ENCODE measurements around the gene BEX2. TPM values are rescaled to one million over a fixed set of nuclear protein-coding genes. Genes with fewer than 3 reads are reported as not detected.
"Not testable (repeated sequence)": the region's sequence is repeated elsewhere in the genome, so short reads cannot be mapped to it uniquely, and the experiment has no call there.

Gene BEX2
- total and polyA plus RNA-seq, 3 experiments from 2014 or later = 8.9 to 68.6 (median 9.0) TPM

DNA sequence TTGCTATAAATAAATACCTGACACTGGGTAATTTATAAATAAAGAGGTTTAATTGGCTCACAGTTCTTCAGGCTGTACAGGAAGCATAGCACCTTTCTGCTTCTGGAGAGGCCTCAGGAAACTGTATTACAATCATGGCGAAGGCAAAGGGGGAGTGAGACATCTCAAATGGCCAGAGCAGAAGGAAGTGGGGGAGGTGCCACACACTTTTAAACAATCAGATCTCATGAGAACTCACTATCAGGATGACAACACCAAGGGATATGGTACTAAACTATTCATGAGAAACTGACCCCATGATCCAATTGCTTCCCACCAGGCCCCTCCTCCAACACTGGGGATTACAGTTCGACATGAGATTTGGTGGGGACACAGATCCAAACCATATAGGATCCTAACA is 33.8 kb upstream of the BEX2 start:
- no peak overlapping the region for H3K4me3 Mint-ChIP-seq
- ChIA-PET POLR2A (no interaction called here), CTCF (no interaction called here)
- no peaks in the 10 kb centered on the region for H3K4me1 ChIP-seq (ENCODE audit: insufficient read depth, low read length)
- H3K9me3 ChIP-seq (ENCODE audit: low read length) = no peaks in the 10 kb centered on the region
- no peak overlapping the region for H3K27ac ChIP-seq (ENCODE audit: low read depth, low read length)
- DNase-seq = no peak
- H3K27me3 Mint-ChIP-seq = peaks cover 12 to 29% of the 10 kb centered on the region in 2 donors
- no peaks in the 10 kb centered on the region for H3K27me3 ChIP-seq (ENCODE audit: insufficient read depth, low read length, poor library complexity, severe bottlenecking)
- no peaks in the 10 kb centered on the region for H3K9me3 Mint-ChIP-seq
- no peak overlapping the region for H3K27ac Mint-ChIP-seq
- H3K36me3 ChIP-seq (ENCODE audit: insufficient read depth, low read length) = no peaks in the 10 kb centered on the region
- H3K36me3 Mint-ChIP-seq = no peaks in the 10 kb centered on the region
- peaks cover 0 to 7% (median 2%) of the 10 kb centered on the region in 3 donors for H3K4me1 Mint-ChIP-seq
- H3K4me3 ChIP-seq (ENCODE audit: low read length) = no peak overlapping the region

DNA sequence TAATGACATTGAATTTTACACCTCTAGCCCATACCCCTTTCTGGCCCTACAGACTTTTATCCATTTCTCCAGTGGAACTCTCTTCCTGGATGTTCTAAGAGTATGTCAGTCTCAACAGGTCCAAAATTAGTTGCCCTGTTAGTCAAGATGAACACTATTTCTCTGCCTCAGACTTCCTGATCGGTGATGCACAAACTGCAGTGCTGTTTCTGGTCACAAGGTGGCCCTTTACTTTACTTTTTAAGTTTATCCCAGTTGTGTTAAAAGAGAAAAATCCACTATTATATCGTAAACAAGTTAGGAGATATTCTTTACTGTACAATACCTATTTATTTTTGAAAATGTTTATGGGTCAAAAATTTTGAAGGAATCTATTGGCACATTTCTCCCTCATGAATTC is 32.3 kb upstream of the BEX2 start:
- Histone ChIP-seq H3K4me1 (ENCODE audit: insufficient read depth, low read length) (no peaks in the 10 kb centered on the region), H3K36me3 (ENCODE audit: insufficient read depth, low read length) (no peaks in the 10 kb centered on the region), H3K27ac (ENCODE audit: low read depth, low read length) (no peak overlapping the region), H3K27me3 (ENCODE audit: insufficient read depth, low read length, poor library complexity, severe bottlenecking) (no peaks in the 10 kb centered on the region), H3K9me3 (ENCODE audit: low read length) (no peaks in the 10 kb centered on the region), H3K4me3 (ENCODE audit: low read length) (no peak overlapping the region)
- ChIA-PET POLR2A (no interaction called here), CTCF (interaction anchor here (1.4 kb wide), 1 partner anchor 121 kb away, joined by 8 read pairs; no protein-coding TSS in a partner anchor)
- Mint-ChIP-seq H3K36me3 (no peaks in the 10 kb centered on the region), H3K4me1 (peaks cover 0 to 7% (median 2%) of the 10 kb centered on the region in 3 donors), H3K4me3 (no peak overlapping the region), H3K27ac (no peak overlapping the region), H3K9me3 (no peaks in the 10 kb centered on the region), H3K27me3 (peaks cover 2 to 24% of the 10 kb centered on the region in 2 donors)
- DNase-seq = peak in 3 of 5 donors; percentile 1 to 48 (median 18)

DNA sequence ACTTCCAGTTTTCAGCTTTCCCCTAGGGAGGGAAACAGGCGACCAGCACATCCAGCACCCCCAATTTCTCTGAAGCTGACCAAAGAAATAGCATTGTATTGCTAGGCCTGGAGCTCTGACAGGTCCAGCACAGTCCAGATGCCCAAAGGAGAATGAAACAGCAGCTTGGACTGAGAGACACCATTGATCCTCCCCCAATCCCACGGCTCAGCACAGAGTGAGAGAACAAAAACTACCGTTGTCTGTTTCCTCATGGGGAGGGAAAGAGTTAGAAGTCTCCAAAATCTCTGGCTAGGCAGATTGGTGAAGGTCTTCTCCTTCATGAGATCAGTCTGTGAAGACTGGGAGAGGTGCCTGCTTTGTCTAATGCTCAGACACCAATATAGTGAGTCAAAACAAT is 27.9 kb upstream of the BEX2 start:
- POLR2A ChIA-PET = no interaction called here

DNA sequence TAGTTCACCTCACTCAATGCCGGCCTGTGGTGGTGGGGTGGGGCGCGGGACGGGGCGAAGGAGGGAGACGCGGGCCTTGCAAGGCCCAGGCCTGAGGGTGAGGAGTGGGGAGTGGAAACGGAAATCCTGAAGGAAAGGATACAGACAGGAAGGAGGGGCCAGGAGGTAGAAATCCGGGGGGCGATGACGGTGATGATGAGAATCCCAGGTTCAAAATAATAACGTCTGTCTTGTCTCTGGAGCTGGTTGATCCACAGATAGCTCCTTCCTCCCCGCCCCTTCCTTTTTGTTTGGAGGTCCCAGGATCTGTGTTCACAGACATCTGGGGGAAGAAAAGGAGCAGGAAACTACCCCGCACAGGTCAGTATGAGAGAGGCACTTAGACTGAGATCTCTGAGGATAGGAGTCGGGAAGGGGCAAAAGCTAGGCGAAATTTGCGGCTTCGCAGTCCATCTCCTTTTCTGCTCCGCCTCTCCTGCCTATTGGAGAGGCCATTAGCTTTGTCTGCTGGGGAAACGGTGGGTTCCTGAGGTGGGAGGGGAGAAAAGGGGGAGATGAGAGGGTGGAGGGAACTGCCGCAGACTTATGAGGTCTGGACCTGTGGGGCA is 20.0 kb upstream of the BEX2 start:
- H3K9me3 Mint-ChIP-seq = no peaks in the 10 kb centered on the region
- Histone ChIP-seq H3K36me3 (ENCODE audit: insufficient read depth, low read length) (no peaks in the 10 kb centered on the region), H3K4me3 (ENCODE audit: low read length) (no peak overlapping the region), H3K27me3 (ENCODE audit: insufficient read depth, low read length, poor library complexity, severe bottlenecking) (peaks cover 4% of the 10 kb centered on the region), H3K9me3 (ENCODE audit: low read length) (no peaks in the 10 kb centered on the region), H3K4me1 (ENCODE audit: insufficient read depth, low read length) (no peaks in the 10 kb centered on the region), H3K27ac (ENCODE audit: low read depth, low read length) (no peak overlapping the region)
- H3K4me1 Mint-ChIP-seq = peaks cover 0 to 4% (median 0%) of the 10 kb centered on the region in 3 donors
- ChIA-PET POLR2A (no interaction called here), CTCF (no interaction called here)
- H3K27me3 Mint-ChIP-seq = peaks cover 12 to 25% of the 10 kb centered on the region in 2 donors
- H3K27ac Mint-ChIP-seq = peak overlapping the region in 1 of 8 donors; percentile 80
- no peaks in the 10 kb centered on the region for H3K36me3 Mint-ChIP-seq
- DNase-seq = no peak
- H3K4me3 Mint-ChIP-seq = peak overlapping the region in 1 of 7 donors; percentile 29

More for the DNA sequence above, 27.9 kb upstream of the BEX2 start:
- no peak for DNase-seq
- no peaks in the 10 kb centered on the region for H3K27me3 ChIP-seq (ENCODE audit: insufficient read depth, low read length, poor library complexity, severe bottlenecking)
- no peaks in the 10 kb centered on the region for H3K36me3 ChIP-seq (ENCODE audit: insufficient read depth, low read length)
- Mint-ChIP-seq H3K9me3 (no peaks in the 10 kb centered on the region), H3K4me1 (peaks cover 0 to 7% (median 2%) of the 10 kb centered on the region in 3 donors), H3K4me3 (no peak overlapping the region), H3K27ac (no peak overlapping the region), H3K27me3 (peaks cover 5 to 11% of the 10 kb centered on the region in 2 donors), H3K36me3 (no peaks in the 10 kb centered on the region)
- CTCF ChIA-PET = interaction anchor here (1.1 kb wide), 1 partner anchor 128 kb away, joined by 4 read pairs; no protein-coding TSS in a partner anchor
- H3K27ac ChIP-seq (ENCODE audit: low read depth, low read length) = no peak overlapping the region
- H3K4me3 ChIP-seq (ENCODE audit: low read length) = no peak overlapping the region
- H3K9me3 ChIP-seq (ENCODE audit: low read length) = no peaks in the 10 kb centered on the region
- H3K4me1 ChIP-seq (ENCODE audit: insufficient read depth, low read length) = no peaks in the 10 kb centered on the region

DNA sequence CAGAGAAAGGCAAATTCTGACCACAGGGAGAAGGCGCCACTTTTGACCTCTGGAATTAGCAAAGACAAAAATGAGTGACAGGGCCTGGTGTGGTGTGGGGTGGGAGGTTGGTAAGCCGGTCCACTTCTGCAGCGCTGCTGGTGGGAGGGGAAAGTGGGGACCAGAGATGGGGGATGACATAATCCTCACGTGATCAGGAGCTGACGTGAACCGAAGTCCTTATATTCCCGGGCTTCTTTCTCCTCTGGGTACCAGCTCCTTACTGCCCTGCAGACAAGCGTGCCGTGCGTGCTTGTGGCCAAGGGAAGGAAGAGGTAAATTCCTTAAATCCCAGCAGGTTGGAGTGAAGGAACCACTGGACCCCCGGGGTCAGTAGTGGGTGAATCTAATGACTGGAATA is 19.2 kb upstream of the BEX2 start, which contains the start of gene TCEAL7:
TSS of gene TCEAL7 (plus strand) at position 249 of the 400 bp plus-strand sequence. CDS start 1,165 bp downstream, outside the sequence.
- Histone ChIP-seq H3K27me3 (ENCODE audit: insufficient read depth, low read length, poor library complexity, severe bottlenecking) (peaks cover 4% of the 10 kb centered on the region), H3K9me3 (ENCODE audit: low read length) (no peaks in the 10 kb centered on the region), H3K36me3 (ENCODE audit: insufficient read depth, low read length) (no peaks in the 10 kb centered on the region), H3K27ac (ENCODE audit: low read depth, low read length) (no peak within 1 kb of the TSS), H3K4me1 (ENCODE audit: insufficient read depth, low read length) (no peaks in the 10 kb centered on the region), H3K4me3 (ENCODE audit: low read length) (no peak within 1 kb of the TSS)
- DNase-seq = no peak
- CTCF ChIA-PET = no interaction called here
- Mint-ChIP-seq H3K4me3 (peak within 1 kb of the TSS in 1 of 7 donors; percentile 29), H3K27ac (peak within 1 kb of the TSS in 1 of 8 donors; percentile 80), H3K9me3 (no peaks in the 10 kb centered on the region), H3K4me1 (peaks cover 0 to 4% (median 0%) of the 10 kb centered on the region in 3 donors), H3K36me3 (no peaks in the 10 kb centered on the region), H3K27me3 (peaks cover 12 to 25% of the 10 kb centered on the region in 2 donors)
- POLR2A ChIA-PET = no interaction called here

DNA sequence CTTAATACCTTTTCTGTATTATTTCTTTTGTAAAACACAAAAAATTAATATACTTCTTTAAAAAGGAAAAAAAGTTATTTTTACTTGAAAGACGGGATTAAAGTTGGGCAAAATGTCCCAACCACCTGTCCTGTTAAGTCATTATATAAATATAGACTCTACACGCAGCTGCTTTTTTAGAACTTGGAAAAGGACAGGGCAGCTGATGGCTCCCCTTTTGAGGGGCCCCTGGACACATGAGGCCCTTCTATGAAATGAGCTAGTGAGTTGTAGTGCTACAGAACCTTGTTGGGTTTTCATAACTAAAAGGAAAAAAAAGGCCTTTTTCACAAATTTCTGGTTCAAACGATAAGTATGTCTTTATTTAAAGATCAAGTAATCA is 600 bp upstream of the BEX2 start:
- H3K36me3 Mint-ChIP-seq = peaks cover 0 to 11% (median 0%) of the 10 kb centered on the region in 3 donors
- CTCF ChIA-PET = no interaction called here
- peaks cover 3% of the 10 kb centered on the region for H3K4me1 ChIP-seq (ENCODE audit: insufficient read depth, low read length)
- peak overlapping the region in 3 of 8 donors; percentile 74 to 89 (median 81) for H3K27ac Mint-ChIP-seq
- peaks cover 0 to 9% (median 2%) of the 10 kb centered on the region in 3 donors for H3K4me1 Mint-ChIP-seq
- H3K27ac ChIP-seq (ENCODE audit: low read depth, low read length) = no peak overlapping the region
- H3K27me3 Mint-ChIP-seq = peaks cover 0 to 2% of the 10 kb centered on the region in 2 donors
- no peak overlapping the region for H3K4me3 ChIP-seq (ENCODE audit: low read length)
- H3K27me3 ChIP-seq (ENCODE audit: insufficient read depth, low read length, poor library complexity, severe bottlenecking) = no peaks in the 10 kb centered on the region
- POLR2A ChIA-PET = no interaction called here
- no peaks in the 10 kb centered on the region for H3K36me3 ChIP-seq (ENCODE audit: insufficient read depth, low read length)
- no peaks in the 10 kb centered on the region for H3K9me3 Mint-ChIP-seq
- peak overlapping the region in 6 of 7 donors; percentile 27 to 85 (median 80) for H3K4me3 Mint-ChIP-seq
- H3K9me3 ChIP-seq (ENCODE audit: low read length) = no peaks in the 10 kb centered on the region
- DNase-seq = no peak

DNA sequence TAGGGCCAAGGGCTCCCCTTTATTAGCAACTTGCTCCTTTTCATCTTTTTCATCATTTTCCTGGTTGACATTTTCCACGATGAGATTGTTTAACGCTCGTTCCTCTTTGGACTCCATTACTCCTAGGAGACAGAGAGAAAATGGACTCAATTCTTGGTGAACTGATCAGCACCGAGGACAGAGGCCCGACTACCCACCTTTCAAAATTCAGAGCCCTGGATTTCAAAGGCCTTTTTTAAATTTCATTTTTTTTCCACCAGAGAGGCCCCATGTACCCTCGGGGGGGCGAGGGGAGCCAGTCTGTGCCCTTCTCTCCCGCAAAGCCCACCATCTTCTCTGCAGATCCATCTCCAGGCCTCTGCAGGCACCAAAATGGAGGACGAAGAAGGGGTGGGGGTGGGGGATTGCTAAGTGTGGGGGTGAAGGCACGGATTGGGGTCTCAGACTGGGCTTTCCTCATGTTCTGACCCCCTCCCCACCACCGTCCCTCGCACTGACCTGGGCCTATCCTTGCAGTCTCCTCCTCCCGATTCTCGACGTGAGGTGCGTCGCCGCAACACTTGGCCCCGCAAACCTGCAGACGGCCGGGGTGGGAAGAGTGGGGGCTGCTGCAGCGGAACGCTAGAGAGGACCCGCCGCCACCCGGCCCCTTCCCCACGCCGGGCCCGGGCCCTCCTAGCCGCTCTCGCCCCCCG is 783 bp downstream of the BEX2 start:
- no peaks in the 10 kb centered on the region for H3K27me3 ChIP-seq (ENCODE audit: insufficient read depth, low read length, poor library complexity, severe bottlenecking)
- Mint-ChIP-seq H3K4me3 (peak overlapping the region; percentile 39 to 72 (median 56)), H3K27me3 (peaks cover 0 to 2% of the 10 kb centered on the region in 2 donors), H3K9me3 (peaks cover 0 to 2% (median 0%) of the 10 kb centered on the region in 5 donors), H3K36me3 (peaks cover 0 to 11% (median 0%) of the 10 kb centered on the region in 3 donors), H3K27ac (peak overlapping the region in 3 of 8 donors; percentile 14 to 43 (median 38)), H3K4me1 (peaks cover 0 to 9% (median 2%) of the 10 kb centered on the region in 3 donors)
- ChIA-PET POLR2A (no interaction called here), CTCF (no interaction called here)
- H3K4me1 ChIP-seq (ENCODE audit: insufficient read depth, low read length) = peaks cover 3% of the 10 kb centered on the region
- peak overlapping the region; percentile 51 for H3K27ac ChIP-seq (ENCODE audit: low read depth, low read length)
- H3K4me3 ChIP-seq (ENCODE audit: low read length) = peak overlapping the region; percentile 55
- no peak for DNase-seq
- no peaks in the 10 kb centered on the region for H3K36me3 ChIP-seq (ENCODE audit: insufficient read depth, low read length)
- no peaks in the 10 kb centered on the region for H3K9me3 ChIP-seq (ENCODE audit: low read length)

DNA sequence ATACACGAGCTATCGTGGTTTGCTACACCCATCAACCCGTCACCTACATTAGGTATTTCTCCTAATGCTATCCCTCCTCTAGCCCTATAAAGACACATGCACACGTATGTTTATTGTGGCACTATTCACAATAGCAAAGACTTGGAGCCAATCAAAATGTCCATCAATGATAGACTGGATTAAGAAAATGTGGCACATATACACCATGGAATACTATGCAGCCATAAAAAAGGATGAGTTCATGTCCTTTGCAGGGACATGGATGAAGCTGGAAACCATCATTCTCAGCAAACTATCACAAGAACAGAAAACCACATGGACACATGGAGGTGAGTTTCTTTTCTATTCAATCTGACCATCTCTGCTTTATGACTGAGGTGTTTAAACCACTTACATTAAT is 5.1 kb downstream of the BEX2 start:
- H3K36me3 Mint-ChIP-seq; DNase-seq; H3K27me3 Mint-ChIP-seq; H3K4me1 ChIP-seq (ENCODE audit: insufficient read depth, low read length); H3K4me1 Mint-ChIP-seq; POLR2A ChIA-PET; H3K27me3 ChIP-seq (ENCODE audit: insufficient read depth, low read length, poor library complexity, severe bottlenecking); H3K27ac Mint-ChIP-seq; H3K9me3 Mint-ChIP-seq; H3K9me3 ChIP-seq (ENCODE audit: low read length); H3K4me3 ChIP-seq (ENCODE audit: low read length); CTCF ChIA-PET; H3K27ac ChIP-seq (ENCODE audit: low read depth, low read length); H3K4me3 Mint-ChIP-seq; H3K36me3 ChIP-seq (ENCODE audit: insufficient read depth, low read length): not testable (repeated sequence)
